ENCODE data around the gene AZU1. TPM values are rescaled to one million over a fixed set of nuclear protein-coding genes. Genes with fewer than 3 reads are reported as not detected.

Gene AZU1
- total RNA-seq, 1 experiment from 2014 or later, result not detected

GRCh38 chr19:796692-797527 is 30.7 kb upstream of the AZU1 start, which contains the start of gene PTBP1:
TSS of gene PTBP1 (plus strand) at chr19:797452. CDS start at chr19:797498, 46 bp downstream.
- DNase-seq (ENCODE audit: low read depth), result peak; percentile 100

GRCh38 chr19:797528-798414 is 29.9 kb upstream of the AZU1 start:
- DNase-seq (ENCODE audit: low read depth), result peak; percentile 83

GRCh38 chr19:798415-799075 is 29.1 kb upstream of the AZU1 start:
- no peak for DNase-seq (ENCODE audit: low read depth)

GRCh38 chr19:799076-799881 is 28.4 kb upstream of the AZU1 start:
- DNase-seq (ENCODE audit: low read depth), result peak; percentile 43

GRCh38 chr19:800360-801029 is 27.1 kb upstream of the AZU1 start:
- no peak for DNase-seq (ENCODE audit: low read depth)

- no peak for DNase-seq (ENCODE audit: low read depth)
These were observed 26.4 kb upstream of the AZU1 start for GRCh38 chr19:801030-801860.

- DNase-seq (ENCODE audit: low read depth), result no peak
These were observed 25.7 kb upstream of the AZU1 start for GRCh38 chr19:801861-802497.

- no peak for DNase-seq (ENCODE audit: low read depth)
These were observed 25.0 kb upstream of the AZU1 start for GRCh38 chr19:802498-803098.

- no peak for DNase-seq (ENCODE audit: low read depth)
These were observed 24.5 kb upstream of the AZU1 start for GRCh38 chr19:803099-803561.

GRCh38 chr19:803686-804418 is 23.8 kb upstream of the AZU1 start:
- no peak for DNase-seq (ENCODE audit: low read depth)

GRCh38 chr19:804419-805165 is 23.0 kb upstream of the AZU1 start:
- DNase-seq (ENCODE audit: low read depth), result no peak

- DNase-seq (ENCODE audit: low read depth), result no peak
These were observed 22.5 kb upstream of the AZU1 start for GRCh38 chr19:805166-805551.

GRCh38 chr19:805600-806550 is 21.8 kb upstream of the AZU1 start:
- DNase-seq (ENCODE audit: low read depth), result no peak

- DNase-seq (ENCODE audit: low read depth), result no peak
These were observed 20.7 kb upstream of the AZU1 start for GRCh38 chr19:806815-807421.

Measured in HT1080 (cell line).